AG04450 (cell line): ENCODE results near the gene AQP12B. TPM values are rescaled to one million over a fixed set of nuclear protein-coding genes. Genes with fewer than 3 reads are reported as not detected.

Experiments
- CTCF ChIA-PET: fragments of 300-600, 350-600 bp; formaldehyde crosslinking; extraction: SDS; loops from one replicate; lab custom pipeline; 2022; ENCODE audit warnings: antibody characterized with exemption, inconsistent platforms; lab: Charles Lee
- POLR2A ChIA-PET: fragments of 350-600 bp; formaldehyde crosslinking; extraction: SDS; loops from one replicate; lab custom pipeline; 2021; ENCODE audit warnings: antibody characterized with exemption, inconsistent platforms; lab: Yijun Ruan, JAX
- DNase-seq: peaks from one replicate; pipeline ENCODE4 v3.0.0-alpha.2; 2011; ENCODE audit warnings: low read depth, low spot score
- H3K27ac ChIP-seq: one replicate; pipeline ENCODE4 v1.5.1; 2012; ENCODE audit warnings: low read depth, low read length, control low read depth
- H3K27me3 ChIP-seq: one replicate; pipeline ENCODE4 v1.6.0; 2012; ENCODE audit warnings: low read length; ENCODE audit not compliant: control insufficient read depth, insufficient read depth
- H3K4me3 ChIP-seq: 2 replicates; pipeline ENCODE4 v1.5.1; 2011; ENCODE audit warnings: mild to moderate bottlenecking, low read depth, low read length, control low read depth
- H3K9me3 ChIP-seq: 2 replicates; pipeline ENCODE4 v1.5.1; 2012; ENCODE audit warnings: low read length; ENCODE audit not compliant: control insufficient read depth, insufficient read depth
- polyA plus RNA-seq: library from polyadenylated mRNA; depleted of rRNA; stranded (reverse); fragments of >200 nt; gene quantifications from 2 replicates; pipeline ENCODE4 v1.2.3, GENCODE V29; 2011
- TF ChIP-seq, protein P1 (sequence below): IDR thresholded peaks from 2 replicates; pipeline ENCODE4 v1.5.1; 2011; ENCODE audit warnings: low read depth, low read length, control low read depth, inconsistent platforms

Gene AQP12B
- polyA plus RNA-seq, 1 experiment, result not detected

DNA sequence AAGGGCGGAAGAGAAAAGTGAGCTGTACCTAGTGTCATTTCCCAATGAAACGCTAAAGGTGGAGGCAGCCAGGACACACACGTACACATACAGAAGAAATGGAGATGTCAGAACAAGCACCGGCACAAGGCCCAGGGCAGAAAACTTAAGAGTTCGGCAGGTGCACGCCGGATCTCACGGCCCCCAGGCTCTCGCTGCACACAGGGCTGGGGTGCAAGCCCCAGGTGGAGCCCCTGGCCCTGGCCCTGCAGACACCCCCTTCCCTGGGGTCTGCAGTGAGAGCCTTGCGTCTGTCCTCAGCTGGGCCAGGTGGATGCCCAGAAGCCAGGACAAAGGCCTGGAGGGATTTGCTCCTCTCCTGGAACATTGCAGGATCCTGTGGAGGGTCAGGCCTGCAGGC, 45.7 kb upstream of the AQP12B start:
- no peak overlapping the region for H3K27ac ChIP-seq
- H3K9me3 ChIP-seq, result no peaks in the 10 kb centered on the region; the same call in 1 of the 2 replicates
- no peak overlapping the region for H3K4me3 ChIP-seq
- TF ChIP-seq, protein P1, sequence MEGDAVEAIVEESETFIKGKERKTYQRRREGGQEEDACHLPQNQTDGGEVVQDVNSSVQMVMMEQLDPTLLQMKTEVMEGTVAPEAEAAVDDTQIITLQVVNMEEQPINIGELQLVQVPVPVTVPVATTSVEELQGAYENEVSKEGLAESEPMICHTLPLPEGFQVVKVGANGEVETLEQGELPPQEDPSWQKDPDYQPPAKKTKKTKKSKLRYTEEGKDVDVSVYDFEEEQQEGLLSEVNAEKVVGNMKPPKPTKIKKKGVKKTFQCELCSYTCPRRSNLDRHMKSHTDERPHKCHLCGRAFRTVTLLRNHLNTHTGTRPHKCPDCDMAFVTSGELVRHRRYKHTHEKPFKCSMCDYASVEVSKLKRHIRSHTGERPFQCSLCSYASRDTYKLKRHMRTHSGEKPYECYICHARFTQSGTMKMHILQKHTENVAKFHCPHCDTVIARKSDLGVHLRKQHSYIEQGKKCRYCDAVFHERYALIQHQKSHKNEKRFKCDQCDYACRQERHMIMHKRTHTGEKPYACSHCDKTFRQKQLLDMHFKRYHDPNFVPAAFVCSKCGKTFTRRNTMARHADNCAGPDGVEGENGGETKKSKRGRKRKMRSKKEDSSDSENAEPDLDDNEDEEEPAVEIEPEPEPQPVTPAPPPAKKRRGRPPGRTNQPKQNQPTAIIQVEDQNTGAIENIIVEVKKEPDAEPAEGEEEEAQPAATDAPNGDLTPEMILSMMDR, result no peak
- ChIA-PET POLR2A (no interaction called here), CTCF (no interaction called here)
- no peak for DNase-seq
- peaks cover 15% of the 10 kb centered on the region for H3K27me3 ChIP-seq

DNA sequence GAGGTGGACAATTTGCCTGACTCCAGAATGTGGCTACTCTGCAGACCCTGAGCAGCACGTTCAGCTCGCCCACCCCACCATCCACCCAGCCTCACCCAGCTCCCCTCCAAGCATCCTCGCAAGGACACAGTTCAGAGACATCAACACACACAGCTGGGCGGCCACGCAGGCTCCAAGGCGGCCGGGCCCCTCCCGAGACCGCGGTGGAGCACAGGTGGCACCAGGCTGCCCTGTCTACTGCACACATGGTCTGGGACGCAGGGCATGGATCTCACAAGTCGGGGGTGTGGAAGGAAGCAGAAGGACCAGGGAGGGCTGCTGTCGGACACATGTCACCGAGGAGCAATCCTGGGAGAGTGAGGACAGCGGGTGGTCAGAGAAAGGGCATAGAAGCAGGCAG, 45.2 kb upstream of the AQP12B start:
- Histone ChIP-seq H3K27me3 (peaks cover 15% of the 10 kb centered on the region), H3K9me3 (no peaks in the 10 kb centered on the region; the same call in 1 of the 2 replicates), H3K4me3 (no peak overlapping the region), H3K27ac (no peak overlapping the region)
- POLR2A ChIA-PET, result no interaction called here
- TF ChIP-seq, protein P1, result no peak
- DNase-seq, result no peak
- CTCF ChIA-PET, result no interaction called here

DNA sequence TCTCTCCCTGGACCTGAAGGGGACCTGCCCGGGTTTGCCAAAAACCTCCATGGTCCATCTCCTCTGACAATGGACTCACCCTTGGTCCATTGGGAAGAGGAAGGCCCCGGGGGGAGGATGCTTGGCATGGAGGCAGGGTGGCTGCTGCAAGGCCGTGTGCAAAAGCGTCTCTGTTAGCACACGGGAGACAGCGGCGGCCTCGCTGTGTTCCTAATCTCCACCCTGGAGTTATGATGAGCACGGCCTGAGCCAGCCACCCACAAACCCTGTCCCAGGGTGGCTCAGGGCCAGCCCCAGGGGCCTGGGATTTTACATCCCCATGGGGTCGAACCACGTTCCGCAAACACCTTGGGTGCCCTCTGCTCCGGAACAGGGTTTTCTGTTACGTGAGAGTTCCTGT, 44.8 kb upstream of the AQP12B start:
- ChIA-PET POLR2A (no interaction called here), CTCF (no interaction called here)
- Histone ChIP-seq H3K27ac (no peak overlapping the region), H3K4me3 (no peak overlapping the region), H3K9me3 (no peaks in the 10 kb centered on the region; the same call in 1 of the 2 replicates), H3K27me3 (peaks cover 15% of the 10 kb centered on the region)
- DNase-seq, result no peak
- TF ChIP-seq, protein P1, result no peak

DNA sequence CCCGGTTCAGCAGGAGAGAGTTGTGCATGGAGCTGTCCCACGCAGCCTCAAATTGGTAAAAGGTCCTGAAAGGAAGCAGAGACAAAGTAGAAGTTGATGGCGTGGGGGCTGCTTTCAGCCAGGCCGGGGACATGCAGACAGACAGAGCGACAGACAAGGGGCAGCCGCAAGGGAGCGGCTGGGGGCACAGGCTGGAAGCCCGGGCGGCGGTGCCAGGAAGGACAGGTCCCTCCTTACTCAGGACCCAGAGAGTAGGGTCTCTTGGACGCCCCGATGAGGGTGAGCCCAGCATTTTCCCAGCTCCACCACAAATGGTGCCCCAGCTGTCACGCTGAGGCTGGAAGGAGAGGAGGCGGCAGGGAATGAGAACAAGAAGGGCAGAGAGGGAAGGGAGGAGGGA, 44.2 kb upstream of the AQP12B start:
- TF ChIP-seq, protein P1, result no peak
- ChIA-PET POLR2A (no interaction called here), CTCF (no interaction called here)
- Histone ChIP-seq H3K9me3 (no peaks in the 10 kb centered on the region; the same call in 1 of the 2 replicates), H3K27ac (no peak overlapping the region), H3K27me3 (peaks cover 15% of the 10 kb centered on the region), H3K4me3 (no peak overlapping the region)
- no peak for DNase-seq

DNA sequence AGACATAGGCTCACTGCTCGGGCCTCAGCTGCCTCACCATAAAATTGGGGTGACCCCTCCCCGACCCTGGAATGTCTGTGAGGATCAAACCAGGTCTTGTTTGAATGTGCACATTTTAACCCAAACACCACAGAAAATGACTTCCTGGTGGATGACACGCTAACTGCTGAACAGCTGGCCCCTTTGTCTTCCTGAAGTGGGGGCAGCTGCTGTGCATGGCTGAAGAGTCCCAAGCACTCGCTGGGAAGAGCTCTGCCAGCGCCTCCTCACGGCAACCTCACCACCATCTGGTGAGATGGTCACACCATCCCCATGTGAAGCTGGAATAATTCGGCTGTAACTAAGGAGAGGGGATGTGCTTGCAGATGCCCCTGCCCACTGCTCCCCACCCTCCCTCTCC, 43.0 kb upstream of the AQP12B start:
- Histone ChIP-seq H3K27ac (no peak overlapping the region), H3K27me3 (peaks cover 10% of the 10 kb centered on the region), H3K9me3 (no peaks in the 10 kb centered on the region; the same call in 1 of the 2 replicates), H3K4me3 (no peak overlapping the region)
- ChIA-PET CTCF (no interaction called here), POLR2A (no interaction called here)
- DNase-seq, result no peak
- TF ChIP-seq, protein P1, result no peak
